HepG2 (cell line): Measurements from ENCODE around the gene MTMR10. TPM values are rescaled to one million over a fixed set of nuclear protein-coding genes. Genes with fewer than 3 reads are reported as not detected.

Experiments used
- ATAC-seq: fragments of 200-7000 bp; cut with Tn5 transposase; 3 replicates; pipeline ENCODE4 v1.9.1; 2020; ENCODE audit warnings: mild to moderate bottlenecking, moderate library complexity
- BruUV-seq: library from RNA; stranded (reverse); fragments of 400-500 nt; replicated peaks from 2 replicates; lab custom pipeline; 2021; lab: Mats Ljungman, UMichigan
- CTCF ChIA-PET: fragments of 300-600 bp; formaldehyde crosslinking; extraction: SDS; loops from one replicate; lab custom pipeline; 2021; ENCODE audit warnings: low total read pairs, inconsistent platforms, low intra/inter-chr PET ratio; lab: Yijun Ruan, JAX
- POLR2A ChIA-PET: fragments of 350-600 bp; sonication (Branson Sonifier 250); formaldehyde crosslinking; loops from one replicate; lab custom pipeline; 2020; ENCODE audit warnings: antibody characterized with exemption, inconsistent platforms; lab: Yijun Ruan, JAX
- DNase-seq: peaks from one replicate; pipeline ENCODE4 v3.0.0-alpha.2; 2015; ENCODE audit warnings: low spot score
- FAIRE-seq: peaks from 3 replicates; lab custom pipeline; 2011; peaks lifted over from hg19 to GRCh38; lab: Jason Lieb, UNC
- H2AFZ ChIP-seq: one replicate; pipeline ENCODE4 v1.6.1; 2011; ENCODE audit warnings: low read length, inconsistent platforms
- H3K27ac ChIP-seq: fragments of 300-600 bp; 3 replicates; pipeline ENCODE4 v1.8.0; 2011; ENCODE audit warnings: mixed run types, mild to moderate bottlenecking, mixed read lengths, low read length, inconsistent platforms; ENCODE audit not compliant: insufficient read depth; ENCODE audit errors: extremely low read length
- H3K27me3 ChIP-seq, 2 experiments: fragments of 200-600 bp in 1 of 2; 2 replicates in 1 of 2; 3 replicates in 1 of 2; pipeline versions ENCODE4 v1.6.0 to v1.8.0; 2011; ENCODE audit warnings: low read length in 2 of 2, mild to moderate bottlenecking in 2 of 2, moderate library complexity in 2 of 2, inconsistent platforms in 1 of 2; ENCODE audit not compliant: insufficient read depth in 2 of 2, control insufficient read depth in 1 of 2
- H3K36me3 ChIP-seq, 2 experiments: fragments of 200-600 bp in 1 of 2; replicated peaks in 1 of 2; 2 replicates in 1 of 2; 3 replicates in 1 of 2; pipeline versions ENCODE4 v1.5.1 to v1.8.0; 2011; ENCODE audit warnings: low read length in 2 of 2, inconsistent platforms in 1 of 2; ENCODE audit not compliant: insufficient read depth in 2 of 2, control insufficient read depth in 1 of 2
- H3K4me1 ChIP-seq: 2 replicates; pipeline ENCODE4 v1.5.1; 2012; ENCODE audit warnings: low read length, inconsistent platforms; ENCODE audit not compliant: insufficient read depth
- H3K4me2 ChIP-seq: 2 replicates; pipeline ENCODE4 v1.6.0; 2011; ENCODE audit warnings: low read depth, low read length, inconsistent platforms
- H3K4me3 ChIP-seq, 3 experiments: fragments of 200-600 bp in 1 of 3; sonication (generic), shearing (Covaris generic) in 1 of 3; replicated peaks in 1 of 3; 2 replicates each; pipeline ENCODE4 v1.5.1; 2011 to 2016; ENCODE audit warnings: low read length in 3 of 3, inconsistent platforms in 2 of 3, low read depth in 2 of 3, mild to moderate bottlenecking in 2 of 3, control low read depth in 1 of 3, mixed read lengths in 1 of 3; ENCODE audit not compliant: insufficient read depth in 1 of 3
- H3K79me2 ChIP-seq: one replicate; pipeline ENCODE4 v1.6.1; 2011; ENCODE audit warnings: low read length, inconsistent platforms; ENCODE audit not compliant: insufficient read depth
- H3K9ac ChIP-seq: 2 replicates; pipeline ENCODE4 v1.6.0; 2011; ENCODE audit warnings: mild to moderate bottlenecking, low read depth, low read length, inconsistent platforms; ENCODE audit not compliant: insufficient read depth
- H3K9me3 ChIP-seq: 2 replicates; pipeline ENCODE4 v1.5.1; 2012; ENCODE audit warnings: mild to moderate bottlenecking, low read length
- H4K20me1 ChIP-seq: 2 replicates; pipeline ENCODE4 v1.6.0; 2011; ENCODE audit warnings: inconsistent platforms, mild to moderate bottlenecking, low read length, moderate library complexity; ENCODE audit not compliant: insufficient read depth
- ELF1 ChIP-seq: sonication (generic); formaldehyde crosslinking; IDR thresholded peaks from 2 replicates; pipeline ENCODE4 v1.4.0; 2020; ENCODE audit warnings: missing genetic modification reagents
- HMG20A ChIP-seq: IDR thresholded peaks from 2 replicates; pipeline ENCODE4 v1.6.1; 2016; ENCODE audit warnings: borderline replicate concordance
- POLR2AphosphoS5 ChIP-seq: IDR thresholded peaks from 2 replicates; pipeline ENCODE4 v1.6.1; 2012; ENCODE audit warnings: low read depth, low read length
- RBM22 ChIP-seq: fragments of 200-400 bp; formaldehyde crosslinking; optimal IDR thresholded peaks from 2 replicates; pipeline ENCODE3; 2017; ENCODE audit warnings: mild to moderate bottlenecking, low read length, moderate library complexity
- WGBS: methylation state at CpG from one replicate; pipeline ENCODE4 v1.1.6; 2017; ENCODE audit warnings: low lambda C conversion rate; 5-methylcytosine and 5-hydroxymethylcytosine counted together
- in situ Hi-C: cut with HindIII; loops from 2 replicates; pipeline ENCODE4 v1.10.0; 2017; ENCODE audit warnings: low pct_unique_long_range_greater_than_20kb; ENCODE audit not compliant: extremely low pct_ligation_motif_present
- intact Hi-C: fragments of 100-400 bp; cut with micrococcal nuclease; formaldehyde crosslinking; loops from one replicate; pipeline ENCODE4 v1.10.0; 2022; ENCODE audit not compliant: unreplicated experiment
- polyA plus RNA-seq, 8 experiments: library from polyadenylated mRNA; depleted of rRNA in 3 of 8; stranded (reverse) in 7 of 8; unstranded in 1 of 8; fragments of >200 nt; fragmentation: Illumina TruSeq in 4 of 8; extraction: Trizol in 4 of 8; gene quantifications; 2 replicates each; pipeline versions ENCODE4 v1.2.1 to v1.2.3, GENCODE V29; 2011 to 2016; ENCODE audit warnings: low read depth in 4 of 8, missing spikeins in 1 of 8, mixed read lengths in 1 of 8; ENCODE audit not compliant: insufficient read depth in 1 of 8
- total RNA-seq, 5 experiments: library from RNA; depleted of rRNA; stranded (reverse); fragments of >200 nt; fragmentation: Illumina TruSeq; extraction: Trizol; gene quantifications; 2 replicates each; pipeline ENCODE4 v1.2.3, GENCODE V29; 2016; ENCODE audit warnings: low read depth in 1 of 5
- TF ChIP-seq, protein P1 (sequence below): sonication (generic); formaldehyde crosslinking; IDR thresholded peaks from 2 replicates; pipeline ENCODE4 v1.4.0; 2020; ENCODE audit warnings: missing genetic modification reagents

MTMR10 gene
- total and polyA plus RNA-seq, 2 of the 13 experiments (the other 11 are each of a cell fraction or from before 2014, with no cell fraction given), result 10.2 to 17.4 TPM

DNA sequence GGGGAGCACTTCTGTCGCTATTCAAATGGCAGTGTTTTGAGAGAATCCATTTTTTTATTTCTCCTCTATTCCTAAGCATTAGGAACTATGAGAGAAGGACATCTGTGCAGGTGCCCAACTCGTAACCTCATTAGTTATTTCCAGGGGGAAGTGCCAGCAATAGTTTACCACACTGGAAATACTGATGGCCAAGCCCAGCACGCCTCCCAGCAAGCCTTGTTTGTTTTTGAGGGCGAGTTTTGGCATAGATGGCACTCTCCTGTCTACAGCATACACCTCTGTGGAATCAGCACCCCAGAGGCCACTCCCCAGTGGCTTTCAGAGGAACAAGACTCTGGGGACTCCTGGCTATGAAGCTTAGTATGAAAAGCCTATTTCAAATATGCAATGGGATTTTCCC is 51.1 kb downstream of the MTMR10 start:
- intact Hi-C loops, result no loop called here
- no peak for FAIRE-seq
- H3K27me3 ChIP-seq, result no peaks in the 10 kb centered on the region
- ChIA-PET POLR2A (no interaction called here), CTCF (no interaction called here)
- H3K4me3 ChIP-seq, result no peak overlapping the region
- no peaks in the 10 kb centered on the region for H3K4me1 ChIP-seq
- no peak overlapping the region for H3K4me2 ChIP-seq
- no peak; the same call in 2 of the 3 replicates for ATAC-seq
- H3K36me3 ChIP-seq, result peaks cover 19 to 72% of the 10 kb centered on the region in 2 experiments
- H4K20me1 ChIP-seq, result no peaks in the 10 kb centered on the region
- no TSS peak for BruUV-seq
- no peak overlapping the region for H3K9ac ChIP-seq
- 100% methylated on average over 4 of the region's 4 CpGs for WGBS
- H2AFZ ChIP-seq, result no peak overlapping the region
- in situ Hi-C loops, result no loop called here
- TF ChIP-seq POLR2AphosphoS5 (no peak), RBM22 (peak; percentile 79)
- H3K27ac ChIP-seq, result no peak overlapping the region
- no peaks in the 10 kb centered on the region for H3K9me3 ChIP-seq
- H3K79me2 ChIP-seq, result no peaks in the 10 kb centered on the region
- no peak for DNase-seq

DNA sequence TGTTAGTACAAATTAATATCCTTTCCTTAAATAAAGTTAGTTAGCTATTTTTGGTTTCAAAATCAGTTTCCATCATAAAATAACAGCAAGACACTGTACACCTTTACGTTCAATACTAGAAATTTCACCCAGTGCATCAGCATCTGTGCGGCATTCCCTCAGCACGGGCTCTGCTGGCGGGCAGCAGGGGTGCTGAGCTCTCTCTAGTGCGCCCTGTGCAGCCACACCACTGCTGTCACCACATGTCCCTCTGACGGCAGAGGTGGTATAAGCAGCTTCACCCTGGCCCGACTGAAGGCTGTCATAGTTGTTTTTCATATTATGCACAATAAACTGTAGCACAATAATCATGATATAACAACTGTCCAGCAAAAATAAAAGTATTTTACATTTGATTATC is 52.3 kb downstream of the MTMR10 start:
- Histone ChIP-seq H4K20me1 (no peaks in the 10 kb centered on the region), H2AFZ (no peak overlapping the region), H3K27ac (no peak overlapping the region), H3K9ac (no peak overlapping the region), H3K9me3 (no peaks in the 10 kb centered on the region), H3K4me2 (no peak overlapping the region), H3K4me3 (no peak overlapping the region), H3K27me3 (no peaks in the 10 kb centered on the region), H3K36me3 (peaks cover 19 to 76% of the 10 kb centered on the region in 2 experiments), H3K4me1 (no peaks in the 10 kb centered on the region), H3K79me2 (no peaks in the 10 kb centered on the region)
- ChIA-PET CTCF (no interaction called here), POLR2A (no interaction called here)
- intact Hi-C loops (no loop called here), in situ Hi-C loops (no loop called here)
- ATAC-seq (no peak), FAIRE-seq (no peak), DNase-seq (no peak)
- no peak for TF ChIP-seq ELF1
- TF ChIP-seq HMG20A (CRISPR knock-in tag), result no peak
- TF ChIP-seq, protein P1, sequence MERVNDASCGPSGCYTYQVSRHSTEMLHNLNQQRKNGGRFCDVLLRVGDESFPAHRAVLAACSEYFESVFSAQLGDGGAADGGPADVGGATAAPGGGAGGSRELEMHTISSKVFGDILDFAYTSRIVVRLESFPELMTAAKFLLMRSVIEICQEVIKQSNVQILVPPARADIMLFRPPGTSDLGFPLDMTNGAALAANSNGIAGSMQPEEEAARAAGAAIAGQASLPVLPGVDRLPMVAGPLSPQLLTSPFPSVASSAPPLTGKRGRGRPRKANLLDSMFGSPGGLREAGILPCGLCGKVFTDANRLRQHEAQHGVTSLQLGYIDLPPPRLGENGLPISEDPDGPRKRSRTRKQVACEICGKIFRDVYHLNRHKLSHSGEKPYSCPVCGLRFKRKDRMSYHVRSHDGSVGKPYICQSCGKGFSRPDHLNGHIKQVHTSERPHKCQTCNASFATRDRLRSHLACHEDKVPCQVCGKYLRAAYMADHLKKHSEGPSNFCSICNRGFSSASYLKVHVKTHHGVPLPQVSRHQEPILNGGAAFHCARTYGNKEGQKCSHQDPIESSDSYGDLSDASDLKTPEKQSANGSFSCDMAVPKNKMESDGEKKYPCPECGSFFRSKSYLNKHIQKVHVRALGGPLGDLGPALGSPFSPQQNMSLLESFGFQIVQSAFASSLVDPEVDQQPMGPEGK (CRISPR knock-in tag), result no peak
- no TSS peak for BruUV-seq
- 94% methylated on average over 7 of the region's 7 CpGs for WGBS
